Thymus (tissue), 11 donors: ENCODE results near the gene MAPK10. TPM values are rescaled to one million over a fixed set of nuclear protein-coding genes. Genes with fewer than 3 reads are reported as not detected.

Experiments
- DNase-seq, 9 donors: peaks; one replicate each; pipeline ENCODE4 v3.0.0-alpha.2; 2013; ENCODE audit warnings: low spot score in 9 of 9, low read depth in 6 of 9, missing footprints in 1 of 9
- H3K27ac ChIP-seq, 2 donors: one replicate each; pipeline ENCODE4 v1.5.1; 2013; ENCODE audit warnings: control low read depth in 1 of 2, low read depth in 1 of 2, low read length in 1 of 2, mild to moderate bottlenecking in 1 of 2, moderate library complexity in 1 of 2
- H3K27me3 ChIP-seq, 2 donors: one replicate each; pipeline ENCODE4 v1.5.1; 2013; ENCODE audit warnings: low read length in 1 of 2; ENCODE audit not compliant: control insufficient read depth in 2 of 2, insufficient read depth in 1 of 2
- H3K36me3 ChIP-seq, 2 donors: one replicate each; pipeline ENCODE4 v1.5.1; 2013; ENCODE audit warnings: low read length in 1 of 2, mild to moderate bottlenecking in 1 of 2, moderate library complexity in 1 of 2; ENCODE audit not compliant: control insufficient read depth in 2 of 2, insufficient read depth in 2 of 2
- H3K4me1 ChIP-seq, 2 donors: one replicate each; pipeline ENCODE4 v1.5.1; 2013; ENCODE audit warnings: low read length in 2 of 2; ENCODE audit not compliant: control insufficient read depth in 2 of 2, insufficient read depth in 2 of 2
- H3K4me3 ChIP-seq, 2 donors: one replicate each; pipeline ENCODE4 v1.5.1; 2013; ENCODE audit warnings: low read length in 2 of 2, control low read depth in 1 of 2, mild to moderate bottlenecking in 1 of 2
- H3K9me3 ChIP-seq, 2 donors: one replicate each; pipeline ENCODE4 v1.5.1; 2013; ENCODE audit warnings: low read length in 1 of 2, mild to moderate bottlenecking in 1 of 2; ENCODE audit not compliant: control insufficient read depth in 2 of 2, insufficient read depth in 1 of 2
- WGBS: extraction: QIAGEN DNeasy Blood & Tissue Kit; methylation state at CpG from one replicate; pipeline ENCODE4 v1.1.7; 2013; 5-methylcytosine and 5-hydroxymethylcytosine counted together
- polyA plus RNA-seq: library from polyadenylated mRNA; stranded (reverse); fragments of 200-250 nt; gene quantifications from one replicate; pipeline ENCODE4 v1.2.3, GENCODE V29; 2013
- total RNA-seq: library from RNA; stranded (reverse); fragments of 120-200 nt; gene quantifications from one replicate; pipeline ENCODE4 v1.2.4, GENCODE V29; 2013
- donor health status: healthy.

Gene MAPK10
- total and polyA plus RNA-seq, 2 donors: 3.7 to 8.6 TPM

GRCh38 chr4:86106475-86106874, 253.4 kb downstream of the MAPK10 start:
- Histone ChIP-seq H3K4me3 (no peak overlapping the region), H3K27me3 (no peaks in the 10 kb centered on the region), H3K4me1 (no peaks in the 10 kb centered on the region), H3K27ac (no peak overlapping the region), H3K36me3 (no peaks in the 10 kb centered on the region), H3K9me3 (no peaks in the 10 kb centered on the region)
- DNase-seq: no peak
- 97% methylated on average over 2 of the region's 2 CpGs for WGBS

GRCh38 chr4:86101841-86102240, 258.0 kb downstream of the MAPK10 start:
- no peaks in the 10 kb centered on the region for H3K4me1 ChIP-seq
- no peak overlapping the region for H3K27ac ChIP-seq
- no peak overlapping the region for H3K4me3 ChIP-seq
- WGBS: over 99% methylated on average over 2 of the region's 2 CpGs
- H3K9me3 ChIP-seq: no peaks in the 10 kb centered on the region
- no peaks in the 10 kb centered on the region for H3K36me3 ChIP-seq
- DNase-seq: no peak
- no peaks in the 10 kb centered on the region for H3K27me3 ChIP-seq

DNA sequence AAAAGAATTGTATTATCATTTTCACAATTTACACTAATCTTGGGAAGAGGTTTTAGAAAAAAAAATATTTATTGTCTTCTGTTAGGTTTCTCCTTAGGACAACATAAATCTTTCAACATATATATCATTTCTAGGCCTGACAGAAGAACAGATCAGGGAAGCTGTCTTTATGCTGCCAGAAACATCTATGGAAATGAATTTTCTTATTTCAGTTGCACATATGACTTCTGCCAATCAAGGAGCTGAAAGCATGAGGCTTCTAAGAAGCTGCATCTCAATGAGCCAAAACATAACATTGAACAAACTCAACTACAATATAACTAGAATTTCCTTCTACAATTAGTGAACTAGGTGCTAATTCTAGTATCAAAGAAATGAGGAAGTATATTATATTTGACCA, 258.4 kb downstream of the MAPK10 start:
- Histone ChIP-seq H3K9me3 (no peaks in the 10 kb centered on the region), H3K36me3 (no peaks in the 10 kb centered on the region), H3K27me3 (no peaks in the 10 kb centered on the region), H3K27ac (no peak overlapping the region), H3K4me1 (no peaks in the 10 kb centered on the region), H3K4me3 (no peak overlapping the region)
- DNase-seq: no peak

DNA sequence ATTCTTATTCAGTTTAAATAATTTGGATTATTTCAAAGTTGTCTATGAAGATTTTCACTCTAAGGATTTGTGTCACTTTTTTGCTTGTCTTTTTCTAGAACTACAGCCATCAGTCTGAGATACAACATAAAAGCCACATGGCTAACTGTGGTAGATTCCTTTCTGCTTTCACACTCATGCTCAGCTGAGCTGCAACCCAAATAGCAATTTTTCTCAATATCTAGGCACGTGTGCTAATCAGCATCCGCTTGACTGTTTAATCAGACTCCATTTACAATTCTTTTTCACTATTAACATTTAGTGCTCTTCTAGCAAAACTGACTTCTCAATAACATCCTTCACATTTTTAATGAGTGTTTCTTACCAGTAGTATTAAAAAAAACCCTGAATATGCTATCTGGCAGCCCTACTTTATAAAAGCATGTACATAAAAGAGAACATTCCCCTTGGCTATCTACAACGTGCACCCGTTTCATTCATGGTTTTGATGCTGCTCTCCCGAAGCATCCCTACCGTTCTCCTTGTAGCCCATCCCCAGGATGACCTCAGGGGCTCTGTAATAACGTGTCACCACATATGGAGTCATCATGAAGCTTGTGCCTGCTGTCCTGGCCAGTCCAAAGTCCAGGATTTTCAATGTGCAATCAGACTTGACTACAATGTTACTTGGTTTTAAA, 259.2 kb downstream of the MAPK10 start:
- WGBS: 94% methylated on average over 7 of the region's 7 CpGs
- no peak for DNase-seq
- H3K4me1 ChIP-seq: no peaks in the 10 kb centered on the region
- no peak overlapping the region for H3K27ac ChIP-seq
- no peaks in the 10 kb centered on the region for H3K36me3 ChIP-seq
- H3K4me3 ChIP-seq: no peak overlapping the region
- H3K27me3 ChIP-seq: no peaks in the 10 kb centered on the region
- H3K9me3 ChIP-seq: no peaks in the 10 kb centered on the region

DNA sequence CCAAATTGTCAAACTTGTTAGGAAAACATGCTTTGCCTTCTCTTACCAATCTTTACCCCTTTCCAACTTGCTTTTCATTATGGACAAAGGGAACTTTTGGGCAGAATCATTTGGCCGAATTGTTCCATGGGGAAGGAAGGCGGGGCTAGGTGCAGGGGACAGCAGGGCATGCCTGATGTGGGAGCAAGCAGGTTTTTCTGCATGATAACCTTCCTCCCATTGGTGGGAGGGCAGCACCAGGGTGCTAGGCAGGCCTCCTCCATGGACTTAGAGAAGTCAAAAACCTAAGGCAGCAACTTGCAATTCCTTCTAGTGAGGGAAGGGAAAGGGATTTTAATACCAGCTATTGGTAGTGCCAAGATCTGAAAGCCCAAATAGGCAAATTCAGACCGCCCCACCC, 260.5 kb downstream of the MAPK10 start:
- Histone ChIP-seq H3K27me3 (no peaks in the 10 kb centered on the region), H3K36me3 (no peaks in the 10 kb centered on the region), H3K4me3 (no peak overlapping the region), H3K9me3 (no peaks in the 10 kb centered on the region), H3K4me1 (no peaks in the 10 kb centered on the region), H3K27ac (no peak overlapping the region)
- no peak for DNase-seq
- 99% methylated on average over 3 of the region's 3 CpGs for WGBS

DNA sequence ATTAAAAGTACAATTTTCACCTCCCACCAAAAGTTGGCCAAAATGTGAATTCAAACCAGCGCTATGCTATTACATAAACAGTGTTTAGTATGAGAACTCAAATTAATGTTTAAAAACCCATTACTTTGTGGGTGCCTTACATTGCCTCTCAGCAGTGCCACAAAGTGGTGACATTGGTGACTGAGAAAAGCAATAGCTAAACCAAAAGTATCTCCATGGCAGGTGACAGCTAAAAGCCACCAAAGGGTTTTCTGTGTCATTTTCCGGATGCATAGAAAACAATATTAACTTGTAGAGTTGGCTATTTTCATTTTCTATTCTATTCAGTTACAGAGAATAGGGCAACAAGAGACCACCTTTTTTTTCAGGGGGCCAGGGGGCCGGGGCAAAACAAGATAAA, 261.2 kb downstream of the MAPK10 start:
- Histone ChIP-seq H3K27ac (no peak overlapping the region), H3K4me1 (no peaks in the 10 kb centered on the region), H3K9me3 (no peaks in the 10 kb centered on the region), H3K27me3 (no peaks in the 10 kb centered on the region), H3K4me3 (no peak overlapping the region), H3K36me3 (no peaks in the 10 kb centered on the region)
- 94% methylated on average over 3 of the region's 3 CpGs for WGBS
- no peak for DNase-seq

DNA sequence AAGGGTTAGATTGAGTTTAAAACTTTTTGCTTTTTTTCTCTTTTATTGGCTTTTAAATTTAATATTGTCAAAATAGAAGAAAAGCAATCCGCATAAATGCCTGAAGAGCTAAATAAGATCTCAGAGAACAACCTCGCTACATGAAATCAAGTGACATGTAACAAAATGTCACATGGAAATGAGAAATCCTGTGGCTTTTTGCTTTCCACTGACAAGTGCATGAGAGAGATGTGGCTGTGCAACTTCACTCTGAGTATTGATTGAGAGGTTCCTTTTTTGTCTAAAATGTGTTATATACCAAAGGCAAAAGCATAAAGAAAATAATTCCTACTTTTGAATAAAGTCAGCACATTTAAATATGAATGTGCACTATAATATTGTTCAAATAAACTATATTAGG, 263.5 kb downstream of the MAPK10 start:
- 97% methylated on average over 2 of the region's 2 CpGs for WGBS
- DNase-seq: no peak
- no peaks in the 10 kb centered on the region for H3K4me1 ChIP-seq

GRCh38 chr4:86092684-86093083, 267.2 kb downstream of the MAPK10 start:
- H3K4me1 ChIP-seq: no peaks in the 10 kb centered on the region
- H3K27ac ChIP-seq: no peak overlapping the region
- no peaks in the 10 kb centered on the region for H3K27me3 ChIP-seq
- H3K36me3 ChIP-seq: no peaks in the 10 kb centered on the region
- no peak for DNase-seq
- H3K9me3 ChIP-seq: no peaks in the 10 kb centered on the region
- H3K4me3 ChIP-seq: no peak overlapping the region

More for the DNA sequence above, 263.5 kb downstream of the MAPK10 start:
- Histone ChIP-seq H3K4me3 (no peak overlapping the region), H3K36me3 (no peaks in the 10 kb centered on the region), H3K27me3 (no peaks in the 10 kb centered on the region), H3K27ac (no peak overlapping the region), H3K9me3 (no peaks in the 10 kb centered on the region)

DNA sequence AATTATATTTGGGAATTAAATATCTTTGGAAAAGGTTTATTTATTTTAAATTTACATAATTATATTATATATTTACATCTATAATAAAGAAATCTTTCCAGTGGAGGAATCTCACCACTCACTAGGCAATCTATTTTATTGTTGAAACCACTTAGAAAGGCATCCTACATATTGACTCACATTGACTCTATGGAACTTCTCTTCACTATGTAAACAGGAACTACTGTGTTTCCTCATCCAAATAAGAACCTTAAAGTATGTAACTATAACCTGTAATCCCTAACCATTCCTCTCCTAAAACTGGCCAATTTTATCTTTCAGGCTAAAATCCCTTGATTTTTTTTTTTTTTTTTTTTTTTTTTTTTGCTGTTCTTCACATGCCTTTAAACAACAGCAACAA, 268.7 kb downstream of the MAPK10 start:
- H3K27me3 ChIP-seq: no peaks in the 10 kb centered on the region
- no peak overlapping the region for H3K27ac ChIP-seq
- DNase-seq: no peak
- no peaks in the 10 kb centered on the region for H3K4me1 ChIP-seq
- no peak overlapping the region for H3K4me3 ChIP-seq
- H3K9me3 ChIP-seq: no peaks in the 10 kb centered on the region
- H3K36me3 ChIP-seq: no peaks in the 10 kb centered on the region
